OCI-LY1 (cell line): ENCODE results near the gene ANKRD6.

ENCODE experiments used
- H2AFZ ChIP-seq: fragments of 200-600 bp; sonication (generic), shearing (Covaris generic); 2 replicates; pipeline ENCODE4 v1.6.0; 2014; ENCODE audit warnings: antibody characterized with exemption, mild to moderate bottlenecking, low read length
- H3F3A ChIP-seq: fragments of 200-600 bp; sonication (generic), shearing (Covaris generic); 2 replicates; pipeline ENCODE4 v1.6.0; 2014; ENCODE audit warnings: mild to moderate bottlenecking, antibody characterized with exemption, low read length, moderate library complexity; ENCODE audit not compliant: insufficient read depth
- H3K27ac ChIP-seq: fragments of 200-600 bp; sonication (generic); 2 replicates; pipeline ENCODE4 v1.5.1; 2014; ENCODE audit warnings: low read length, mixed run types, mild to moderate bottlenecking, low read depth; ENCODE audit not compliant: poor library complexity, severe bottlenecking
- H3K27me3 ChIP-seq: fragments of 200-600 bp; sonication (generic); 2 replicates; pipeline ENCODE4 v1.6.0; 2014; ENCODE audit warnings: antibody characterized with exemption, mild to moderate bottlenecking, low read length, moderate library complexity; ENCODE audit not compliant: insufficient read depth
- H3K36me3 ChIP-seq: fragments of 200-600 bp; sonication (generic); 2 replicates; pipeline ENCODE4 v1.6.1; 2014; ENCODE audit warnings: mild to moderate bottlenecking, antibody characterized with exemption, low read length, moderate library complexity, mixed read lengths; ENCODE audit not compliant: insufficient read depth
- H3K4me1 ChIP-seq: fragments of 200-600 bp; sonication (generic); 2 replicates; pipeline ENCODE4 v1.5.1; 2014; ENCODE audit warnings: mild to moderate bottlenecking, low read length, moderate library complexity; ENCODE audit not compliant: insufficient read depth, severe bottlenecking
- H3K4me2 ChIP-seq: fragments of 200-600 bp; sonication (generic), shearing (Covaris generic); 2 replicates; pipeline ENCODE4 v1.6.1; 2014; ENCODE audit warnings: low read length
- H3K4me3 ChIP-seq: fragments of 200-600 bp; sonication (generic); 2 replicates; pipeline ENCODE4 v1.5.1; 2014; ENCODE audit warnings: low read length, low read depth, mild to moderate bottlenecking, mixed read lengths; ENCODE audit not compliant: poor library complexity, severe bottlenecking
- H3K79me2 ChIP-seq: fragments of 200-600 bp; shearing (Covaris generic); 2 replicates; pipeline ENCODE4 v1.6.1; 2016; ENCODE audit warnings: mixed run types, low read length, mixed read lengths; ENCODE audit not compliant: insufficient read depth
- H3K9ac ChIP-seq: fragments of 200-600 bp; sonication (generic), shearing (Covaris generic); 2 replicates; pipeline ENCODE4 v1.6.1; 2014; ENCODE audit warnings: mild to moderate bottlenecking, low read length, mixed read lengths
- H3K9me2 ChIP-seq: fragments of 200-600 bp; sonication (generic), shearing (Covaris generic); 2 replicates; pipeline ENCODE4 v1.6.1; 2014; ENCODE audit warnings: low read depth, mild to moderate bottlenecking, low read length, mixed read lengths
- H3K9me3 ChIP-seq: fragments of 200-600 bp; shearing (Covaris generic); 2 replicates; pipeline ENCODE4 v1.6.1; 2014; ENCODE audit warnings: low read length, mixed read lengths
- H4K20me1 ChIP-seq: fragments of 200-600 bp; sonication (generic), shearing (Covaris generic); 2 replicates; pipeline ENCODE4 v1.6.0; 2016; ENCODE audit warnings: mild to moderate bottlenecking, low read length; ENCODE audit not compliant: insufficient read depth
- CTCF ChIP-seq: fragments of 200-600 bp; sonication (generic), shearing (Covaris generic); IDR thresholded peaks from 2 replicates; pipeline ENCODE4 v1.5.1; 2017; ENCODE audit warnings: mild to moderate bottlenecking, antibody characterized with exemption, low read length, moderate library complexity, mixed read lengths
- EZH2 ChIP-seq: fragments of 200-600 bp; sonication (generic), shearing (Covaris generic); IDR thresholded peaks from 2 replicates; pipeline ENCODE4 v1.8.0; 2017; ENCODE audit warnings: borderline replicate concordance, mixed run types, mild to moderate bottlenecking, antibody characterized with exemption, low read length, moderate library complexity, mixed read lengths

Gene ANKRD6

DNA sequence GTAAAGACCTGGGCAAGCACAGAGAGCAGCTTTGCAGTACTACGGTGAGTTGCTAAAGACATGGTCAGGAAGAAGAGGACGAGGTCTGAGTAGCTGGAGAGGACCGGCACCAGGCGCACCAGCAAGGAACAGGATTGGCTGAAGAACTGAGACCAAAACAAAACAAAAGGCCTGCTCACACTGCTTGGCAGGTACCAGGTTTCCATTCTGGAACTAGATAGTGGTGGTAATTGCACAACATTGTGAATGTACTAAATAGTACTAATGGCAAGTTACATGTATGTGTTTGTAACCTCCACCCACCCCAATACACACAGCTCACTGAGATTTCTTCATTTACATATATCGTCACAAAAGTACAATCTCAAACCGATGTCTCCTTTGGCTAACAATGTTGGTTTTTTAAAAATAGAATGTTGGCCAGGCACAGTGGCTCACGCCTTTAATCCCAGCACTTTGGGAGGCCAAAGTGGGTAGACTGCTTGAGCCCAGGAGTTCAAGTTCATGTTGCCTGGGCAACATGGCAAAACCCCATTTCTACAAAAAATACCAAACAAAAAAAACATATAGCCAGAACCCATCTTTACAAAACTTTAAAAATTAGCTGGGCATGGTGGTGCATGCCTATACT, 238.1 kb downstream of the ANKRD6 start:
- Histone ChIP-seq H3K9me3 (no peaks in the 10 kb centered on the region), H4K20me1 (no peaks in the 10 kb centered on the region), H3F3A (no peaks in the 10 kb centered on the region), H3K4me2 (no peak overlapping the region), H3K27me3 (no peaks in the 10 kb centered on the region), H3K9ac (no peak overlapping the region), H3K79me2 (no peaks in the 10 kb centered on the region), H3K4me1 (no peaks in the 10 kb centered on the region), H2AFZ (no peak overlapping the region), H3K27ac (no peak overlapping the region), H3K36me3 (peaks cover 91% of the 10 kb centered on the region), H3K9me2 (no peaks in the 10 kb centered on the region), H3K4me3 (no peak overlapping the region)
- TF ChIP-seq EZH2 (no peak), CTCF (no peak)

- Histone ChIP-seq H3F3A (no peaks in the 10 kb centered on the region), H2AFZ (no peak overlapping the region), H3K4me2 (no peak overlapping the region), H3K27me3 (no peaks in the 10 kb centered on the region), H3K9me3 (no peaks in the 10 kb centered on the region), H4K20me1 (no peaks in the 10 kb centered on the region), H3K9me2 (no peaks in the 10 kb centered on the region), H3K27ac (no peak overlapping the region), H3K79me2 (no peaks in the 10 kb centered on the region), H3K4me3 (no peak overlapping the region), H3K4me1 (no peaks in the 10 kb centered on the region), H3K36me3 (peaks cover 91% of the 10 kb centered on the region), H3K9ac (no peak overlapping the region)
- TF ChIP-seq CTCF (no peak), EZH2 (no peak)
These were observed 243.2 kb downstream of the ANKRD6 start for GRCh38 chr6:89675949-89676748.

GRCh38 chr6:89678531-89678930, 245.6 kb downstream of the ANKRD6 start:
- H3K9me3 ChIP-seq: no peaks in the 10 kb centered on the region
- no peaks in the 10 kb centered on the region for H3F3A ChIP-seq
- H3K79me2 ChIP-seq: no peaks in the 10 kb centered on the region
- no peak overlapping the region for H3K4me2 ChIP-seq
- H2AFZ ChIP-seq: no peak overlapping the region
- H3K9ac ChIP-seq: no peak overlapping the region
- no peaks in the 10 kb centered on the region for H3K9me2 ChIP-seq
- TF ChIP-seq CTCF (no peak), EZH2 (no peak)
- no peaks in the 10 kb centered on the region for H4K20me1 ChIP-seq
- H3K4me3 ChIP-seq: no peak overlapping the region
- H3K36me3 ChIP-seq: peaks cover 93% of the 10 kb centered on the region
- no peak overlapping the region for H3K27ac ChIP-seq
- no peaks in the 10 kb centered on the region for H3K27me3 ChIP-seq
- H3K4me1 ChIP-seq: no peaks in the 10 kb centered on the region
